PC-3 (cell line): ENCODE measurements around the gene RNF4. TPM values are rescaled to one million over a fixed set of nuclear protein-coding genes. Genes with fewer than 3 reads are reported as not detected.

Experiments used
- ATAC-seq: fragments of 200-7000 bp; cut with Tn5 transposase; 2 replicates; pipeline ENCODE4 v1.9.1; 2020; ENCODE audit warnings: mild to moderate bottlenecking, moderate library complexity
- BruUV-seq: library from RNA; stranded (reverse); fragments of 400-500 nt; replicated peaks from 2 replicates; lab custom pipeline; 2021; lab: Mats Ljungman, UMichigan
- CTCF ChIA-PET: fragments of 300-600 bp; sonication (Branson Sonifier 250); formaldehyde crosslinking; loops from one replicate; lab custom pipeline; 2022; ENCODE audit warnings: antibody characterized with exemption; lab: Charles Lee
- POLR2A ChIA-PET: fragments of 300-600 bp; sonication (Branson Sonifier 250); formaldehyde crosslinking; loops from one replicate; lab custom pipeline; 2022; ENCODE audit warnings: antibody characterized with exemption; ENCODE audit not compliant: unreplicated experiment; lab: Charles Lee
- DNase-seq: peaks from one replicate; pipeline ENCODE4 v3.0.0-alpha.2; 2015
- H2AFZ ChIP-seq: fragments of 300-600 bp; sonication (generic); 2 replicates; pipeline ENCODE4 v1.6.0; 2016; ENCODE audit warnings: antibody characterized with exemption, low read length
- H3F3A ChIP-seq: fragments of 300-600 bp; sonication (generic); one replicate; pipeline ENCODE4 v1.6.0; 2017; ENCODE audit warnings: antibody characterized with exemption, low read length, control low read depth, mild to moderate bottlenecking; ENCODE audit not compliant: unreplicated experiment
- H3K27ac ChIP-seq: fragments of 300-600 bp; sonication (generic); 2 replicates; pipeline ENCODE4 v1.5.1; 2016; ENCODE audit warnings: mild to moderate bottlenecking, low read length
- H3K27me3 ChIP-seq: fragments of 300-600 bp; sonication (generic); 2 replicates; pipeline ENCODE4 v1.6.1; 2016; ENCODE audit warnings: low read length, mixed read lengths
- H3K36me3 ChIP-seq: fragments of 300-600 bp; sonication (generic); 2 replicates; pipeline ENCODE4 v1.6.1; 2016; ENCODE audit warnings: low read depth, mixed run types, low read length, mixed read lengths
- H3K4me1 ChIP-seq: fragments of 300-600 bp; sonication (generic); 2 replicates; pipeline ENCODE4 v1.5.1; 2016; ENCODE audit warnings: low read length; ENCODE audit not compliant: insufficient read depth
- H3K4me2 ChIP-seq: fragments of 300-600 bp; sonication (generic); 2 replicates; pipeline ENCODE4 v1.6.0; 2016; ENCODE audit warnings: low read length
- H3K4me3 ChIP-seq: fragments of 300-600 bp; sonication (generic); 2 replicates; pipeline ENCODE4 v1.5.1; 2016; ENCODE audit warnings: mild to moderate bottlenecking, low read length, mixed read lengths
- H3K79me2 ChIP-seq: fragments of 300-600 bp; sonication (generic); 2 replicates; pipeline ENCODE4 v1.6.1; 2017; ENCODE audit warnings: low read length, mixed read lengths
- H3K9ac ChIP-seq: fragments of 300-600 bp; sonication (generic); 2 replicates; pipeline ENCODE4 v1.6.0; 2016; ENCODE audit warnings: mild to moderate bottlenecking, low read length
- H3K9me2 ChIP-seq: fragments of 300-600 bp; sonication (generic); replicated peaks from 2 replicates; pipeline ENCODE4 v1.6.1; 2016; ENCODE audit warnings: mixed run types, low read length, mixed read lengths
- H3K9me3 ChIP-seq: fragments of 300-600 bp; sonication (generic); 2 replicates; pipeline ENCODE4 v1.6.1; 2016; ENCODE audit warnings: low read length, mixed read lengths
- H4K20me1 ChIP-seq: fragments of 300-600 bp; sonication (generic); 2 replicates; pipeline ENCODE4 v1.6.1; 2016; ENCODE audit warnings: low read length, mixed read lengths
- EZH2 ChIP-seq: fragments of 300-600 bp; sonication (generic); IDR thresholded peaks from one replicate; pipeline ENCODE4 v1.6.1; 2017; ENCODE audit warnings: antibody characterized with exemption, mild to moderate bottlenecking, low read length; ENCODE audit not compliant: unreplicated experiment
- EZH2phosphoT487 ChIP-seq: fragments of 300-600 bp; sonication (generic); IDR thresholded peaks from 2 replicates; pipeline ENCODE4 v1.6.1; 2018; ENCODE audit warnings: mild to moderate bottlenecking, antibody characterized with exemption, low read length, borderline replicate concordance
- intact Hi-C: fragments of 100-400 bp; cut with micrococcal nuclease; formaldehyde crosslinking; loops from 2 replicates; pipeline ENCODE4 v1.9.0; 2023
- total RNA-seq: library from RNA; depleted of rRNA; stranded (reverse); fragments of >200 nt; gene quantifications from 2 replicates; pipeline ENCODE4 v1.2.3, GENCODE V29; 2014
- TF ChIP-seq, protein P1 (sequence below): fragments of 300-600 bp; sonication (generic); conservative IDR thresholded peaks from 2 replicates; pipeline ENCODE4 v1.5.1; 2017; ENCODE audit warnings: antibody characterized with exemption, low read depth, mild to moderate bottlenecking, low read length

The RNF4 gene
- total RNA-seq, 1 experiment from 2014 or later = 27.4 TPM

DNA sequence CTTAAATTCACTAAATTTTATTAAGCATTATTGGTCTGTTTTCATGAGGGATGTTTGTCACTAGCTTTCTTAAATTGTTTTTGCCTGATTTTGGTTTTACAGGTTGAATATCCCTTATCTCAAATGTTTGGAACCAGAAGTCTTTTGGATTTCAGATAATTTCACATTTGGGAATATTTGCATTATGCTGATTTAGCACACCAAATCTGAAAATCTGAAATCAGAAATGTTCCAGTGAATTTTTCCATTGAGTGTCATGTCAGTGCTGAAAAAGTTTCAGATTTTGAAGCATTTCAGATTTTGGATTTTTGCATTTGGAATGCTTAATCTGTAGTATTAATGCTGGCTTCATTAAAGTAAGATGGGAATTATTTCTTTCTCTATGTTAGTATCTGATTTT is 82.2 kb downstream of the RNF4 start:
- H3F3A ChIP-seq = no peaks in the 10 kb centered on the region
- no peaks in the 10 kb centered on the region for H3K27me3 ChIP-seq
- peaks cover 96% of the 10 kb centered on the region for H3K79me2 ChIP-seq
- no peaks in the 10 kb centered on the region for H3K36me3 ChIP-seq
- POLR2A ChIA-PET = no interaction called here
- H3K4me1 ChIP-seq = no peaks in the 10 kb centered on the region
- H3K27ac ChIP-seq = no peak overlapping the region
- intact Hi-C loops = no loop called here
- CTCF ChIA-PET = no interaction called here
- no peaks in the 10 kb centered on the region for H3K9me2 ChIP-seq
- no peak overlapping the region for H3K4me2 ChIP-seq
- H3K9ac ChIP-seq = no peak overlapping the region
- no TSS peak for BruUV-seq
- ATAC-seq (no peak), DNase-seq (no peak)
- H4K20me1 ChIP-seq = peaks cover 14% of the 10 kb centered on the region; the same call in 1 of the 2 replicates
- no peak for TF ChIP-seq EZH2
- TF ChIP-seq, protein P1, sequence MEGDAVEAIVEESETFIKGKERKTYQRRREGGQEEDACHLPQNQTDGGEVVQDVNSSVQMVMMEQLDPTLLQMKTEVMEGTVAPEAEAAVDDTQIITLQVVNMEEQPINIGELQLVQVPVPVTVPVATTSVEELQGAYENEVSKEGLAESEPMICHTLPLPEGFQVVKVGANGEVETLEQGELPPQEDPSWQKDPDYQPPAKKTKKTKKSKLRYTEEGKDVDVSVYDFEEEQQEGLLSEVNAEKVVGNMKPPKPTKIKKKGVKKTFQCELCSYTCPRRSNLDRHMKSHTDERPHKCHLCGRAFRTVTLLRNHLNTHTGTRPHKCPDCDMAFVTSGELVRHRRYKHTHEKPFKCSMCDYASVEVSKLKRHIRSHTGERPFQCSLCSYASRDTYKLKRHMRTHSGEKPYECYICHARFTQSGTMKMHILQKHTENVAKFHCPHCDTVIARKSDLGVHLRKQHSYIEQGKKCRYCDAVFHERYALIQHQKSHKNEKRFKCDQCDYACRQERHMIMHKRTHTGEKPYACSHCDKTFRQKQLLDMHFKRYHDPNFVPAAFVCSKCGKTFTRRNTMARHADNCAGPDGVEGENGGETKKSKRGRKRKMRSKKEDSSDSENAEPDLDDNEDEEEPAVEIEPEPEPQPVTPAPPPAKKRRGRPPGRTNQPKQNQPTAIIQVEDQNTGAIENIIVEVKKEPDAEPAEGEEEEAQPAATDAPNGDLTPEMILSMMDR = no peak
- TF ChIP-seq EZH2phosphoT487 = no peak
- H3K4me3 ChIP-seq = no peak overlapping the region
- H2AFZ ChIP-seq = no peak overlapping the region
- no peaks in the 10 kb centered on the region for H3K9me3 ChIP-seq

DNA sequence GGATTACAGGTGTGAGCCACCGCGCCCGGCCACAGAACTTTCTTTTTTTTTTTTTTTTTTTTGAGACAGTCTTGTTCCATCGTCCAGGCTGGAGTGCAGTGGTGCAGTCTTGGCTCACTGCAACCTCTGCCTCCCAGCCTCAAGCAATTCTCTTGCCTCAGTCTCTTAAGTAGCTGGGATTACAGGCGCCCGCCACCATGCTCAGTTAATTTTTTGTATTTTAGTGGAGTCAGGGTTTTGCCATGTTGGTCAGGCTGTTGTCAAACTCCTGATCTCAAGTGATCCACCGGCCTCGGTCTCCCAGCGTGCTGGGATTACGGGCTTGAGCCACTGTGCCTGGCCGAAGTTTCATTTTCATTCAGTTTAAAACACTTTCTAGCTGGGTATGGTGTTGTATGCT is 83.9 kb downstream of the RNF4 start:
- TF ChIP-seq EZH2phosphoT487 = no peak
- TF ChIP-seq, protein P1 = no peak
- no peak for TF ChIP-seq EZH2

DNA sequence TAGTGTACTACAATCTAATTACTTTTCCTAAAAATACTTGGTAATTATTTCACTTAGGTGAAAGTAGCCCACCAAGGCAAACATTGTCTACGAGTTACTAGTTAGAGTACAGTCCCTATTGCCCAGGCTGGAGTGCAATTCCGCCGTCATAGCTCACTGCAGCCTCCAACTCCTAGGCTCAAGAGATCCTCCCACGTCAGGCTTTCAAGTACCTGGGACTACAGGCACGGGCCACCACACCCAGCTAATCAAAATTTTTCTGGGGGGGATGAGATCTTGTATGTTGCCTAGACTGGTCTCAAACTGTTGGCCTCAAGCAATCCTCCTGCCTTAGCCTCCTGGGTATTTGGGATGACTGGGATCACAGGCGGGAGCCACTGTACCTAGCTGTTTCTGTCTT is 89.4 kb downstream of the RNF4 start:
- intact Hi-C loops = no loop called here
- TF ChIP-seq EZH2 (no peak), EZH2phosphoT487 (no peak)
- TF ChIP-seq, protein P1 = no peak
- no peak overlapping the region for H2AFZ ChIP-seq
- no peak for DNase-seq
- no peak for ATAC-seq
- no peak overlapping the region for H3K9ac ChIP-seq
- POLR2A ChIA-PET = no interaction called here
- no peaks in the 10 kb centered on the region for H3K4me1 ChIP-seq
- H4K20me1 ChIP-seq = 0 out of 2 replicates have a peak, but pooled peaks cover 4% of the 10 kb centered on the region
- CTCF ChIA-PET = no interaction called here
- H3K27ac ChIP-seq = no peak overlapping the region
- no TSS peak for BruUV-seq
- H3K9me2 ChIP-seq = no peaks in the 10 kb centered on the region
- H3K79me2 ChIP-seq = peaks cover 93% of the 10 kb centered on the region
- no peaks in the 10 kb centered on the region for H3F3A ChIP-seq
- no peaks in the 10 kb centered on the region for H3K9me3 ChIP-seq
- H3K4me2 ChIP-seq = no peak overlapping the region
- H3K27me3 ChIP-seq = no peaks in the 10 kb centered on the region
- no peaks in the 10 kb centered on the region for H3K36me3 ChIP-seq
- H3K4me3 ChIP-seq = no peak overlapping the region

More for the DNA sequence above, 83.9 kb downstream of the RNF4 start:
- Histone ChIP-seq H3F3A (no peaks in the 10 kb centered on the region), H4K20me1 (0 out of 2 replicates have a peak, but pooled peaks cover 9% of the 10 kb centered on the region), H3K27ac (no peak overlapping the region), H3K27me3 (no peaks in the 10 kb centered on the region), H3K79me2 (peaks cover 94% of the 10 kb centered on the region), H3K9me2 (no peaks in the 10 kb centered on the region), H3K4me3 (no peak overlapping the region), H3K4me1 (no peaks in the 10 kb centered on the region), H3K4me2 (no peak overlapping the region), H3K9me3 (no peaks in the 10 kb centered on the region), H3K9ac (no peak overlapping the region), H2AFZ (no peak overlapping the region), H3K36me3 (no peaks in the 10 kb centered on the region)
- POLR2A ChIA-PET = no interaction called here
- ATAC-seq (no peak), DNase-seq (no peak)
- intact Hi-C loops = no loop called here
- BruUV-seq = no TSS peak
- CTCF ChIA-PET = no interaction called here
